ENCODE data around the gene VDR.

Gene VDR

DNA sequence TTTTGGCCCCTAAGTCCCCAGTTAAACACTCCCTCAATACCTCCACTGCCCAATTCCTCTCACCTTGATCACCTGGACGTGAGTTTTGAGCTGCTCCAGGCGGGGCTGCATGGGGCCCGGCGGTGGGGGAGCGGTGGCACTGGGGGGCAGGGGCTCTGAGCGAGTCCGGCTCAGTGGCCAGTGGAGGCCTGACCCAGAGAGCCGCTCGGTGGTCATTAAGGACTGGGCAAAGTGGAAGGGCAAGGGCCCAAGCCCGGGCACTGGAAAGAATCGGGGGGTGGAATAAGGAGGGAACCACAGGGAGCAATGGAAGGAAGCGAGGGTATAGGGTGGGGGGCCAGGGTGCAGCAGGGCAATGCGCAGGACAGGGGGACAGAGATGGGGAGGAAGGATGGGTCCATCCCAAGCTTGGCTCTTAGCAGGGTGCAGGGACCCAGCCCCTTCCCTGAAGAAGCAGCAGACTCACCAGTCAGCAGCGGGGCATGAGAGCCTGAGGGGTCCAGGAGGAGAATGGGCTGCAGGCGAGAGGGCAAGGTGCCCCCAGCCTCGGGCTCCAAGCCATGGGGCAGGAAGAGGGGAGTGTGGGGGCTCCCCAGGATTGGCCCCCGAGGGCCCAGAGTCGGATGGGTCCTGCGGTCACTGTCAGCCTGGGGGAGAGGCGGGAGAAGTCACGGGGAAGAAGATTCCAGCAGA lies 109.5 kb downstream of the VDR start:
- no peaks in the 10 kb centered on the region for H3K4me1 ChIP-seq (ENCODE audit: insufficient read depth, low read length)
- H3K27me3 ChIP-seq (ENCODE audit: insufficient read depth, low read length, poor library complexity): no peaks in the 10 kb centered on the region
- TF ChIP-seq, protein P1, sequence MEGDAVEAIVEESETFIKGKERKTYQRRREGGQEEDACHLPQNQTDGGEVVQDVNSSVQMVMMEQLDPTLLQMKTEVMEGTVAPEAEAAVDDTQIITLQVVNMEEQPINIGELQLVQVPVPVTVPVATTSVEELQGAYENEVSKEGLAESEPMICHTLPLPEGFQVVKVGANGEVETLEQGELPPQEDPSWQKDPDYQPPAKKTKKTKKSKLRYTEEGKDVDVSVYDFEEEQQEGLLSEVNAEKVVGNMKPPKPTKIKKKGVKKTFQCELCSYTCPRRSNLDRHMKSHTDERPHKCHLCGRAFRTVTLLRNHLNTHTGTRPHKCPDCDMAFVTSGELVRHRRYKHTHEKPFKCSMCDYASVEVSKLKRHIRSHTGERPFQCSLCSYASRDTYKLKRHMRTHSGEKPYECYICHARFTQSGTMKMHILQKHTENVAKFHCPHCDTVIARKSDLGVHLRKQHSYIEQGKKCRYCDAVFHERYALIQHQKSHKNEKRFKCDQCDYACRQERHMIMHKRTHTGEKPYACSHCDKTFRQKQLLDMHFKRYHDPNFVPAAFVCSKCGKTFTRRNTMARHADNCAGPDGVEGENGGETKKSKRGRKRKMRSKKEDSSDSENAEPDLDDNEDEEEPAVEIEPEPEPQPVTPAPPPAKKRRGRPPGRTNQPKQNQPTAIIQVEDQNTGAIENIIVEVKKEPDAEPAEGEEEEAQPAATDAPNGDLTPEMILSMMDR (IDR thresholded peaks at IDR 0.05; ENCODE audit: borderline replicate concordance, extremely low read depth, low read length, poor library complexity, severe bottlenecking): no peak
- TF ChIP-seq EZH2 (IDR thresholded peaks at IDR 0.05; ENCODE audit: borderline replicate concordance, low read depth, low read length, severe bottlenecking): no peak
- ATAC-seq (ENCODE audit: insufficient read depth, low read depth) (no peak), DNase-seq (no peak)
- H3K4me2 ChIP-seq (ENCODE audit: insufficient read depth, low read length): no peak overlapping the region
- no peaks in the 10 kb centered on the region for H4K20me1 ChIP-seq (ENCODE audit: insufficient read depth, low read length)
- H3K36me3 ChIP-seq (ENCODE audit: insufficient read depth, low read length): no peaks in the 10 kb centered on the region
- no peaks in the 10 kb centered on the region for H3K79me2 ChIP-seq (ENCODE audit: insufficient read depth, low read length)
- H3K9ac ChIP-seq (ENCODE audit: low read depth, low read length): no peak overlapping the region
- H3K4me3 ChIP-seq (ENCODE audit: low read depth in 1 of 2, low read length in 2 of 2): no peak overlapping the region
- H3K9me3 ChIP-seq (ENCODE audit: insufficient read depth, low read length, severe bottlenecking): no peaks in the 10 kb centered on the region
- no peak overlapping the region for H2AFZ ChIP-seq (ENCODE audit: low read depth, low read length)
- no peak overlapping the region for H3K27ac ChIP-seq (ENCODE audit: low read length)

DNA sequence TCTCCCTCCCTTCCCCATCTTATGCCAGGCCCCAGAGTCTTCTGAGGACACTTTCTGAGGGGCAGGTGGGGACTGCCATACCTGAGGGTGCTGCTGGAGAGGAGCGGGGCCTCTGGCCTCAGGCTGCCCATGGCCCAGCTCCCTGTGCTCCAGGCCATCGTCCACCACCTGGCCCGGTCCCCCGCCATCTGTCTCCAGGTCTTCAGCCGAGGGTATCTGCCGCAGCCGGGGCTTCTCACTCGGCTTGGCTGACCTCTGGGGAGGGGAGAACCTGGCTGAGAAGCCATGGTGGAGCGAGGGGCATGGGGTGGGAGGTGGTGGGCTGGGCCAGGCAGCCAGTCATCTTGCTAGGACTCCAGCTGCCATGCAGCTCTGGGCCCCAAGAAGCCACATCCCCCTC lies 110.1 kb downstream of the VDR start:
- Histone ChIP-seq H3K4me2 (ENCODE audit: insufficient read depth, low read length) (no peak overlapping the region), H4K20me1 (ENCODE audit: insufficient read depth, low read length) (no peaks in the 10 kb centered on the region), H3K4me3 (ENCODE audit: low read depth in 1 of 2, low read length in 2 of 2) (no peak overlapping the region), H3K4me1 (ENCODE audit: insufficient read depth, low read length) (no peaks in the 10 kb centered on the region), H3K79me2 (ENCODE audit: insufficient read depth, low read length) (no peaks in the 10 kb centered on the region), H3K36me3 (ENCODE audit: insufficient read depth, low read length) (no peaks in the 10 kb centered on the region), H3K9me3 (ENCODE audit: insufficient read depth, low read length, severe bottlenecking) (no peaks in the 10 kb centered on the region), H2AFZ (ENCODE audit: low read depth, low read length) (no peak overlapping the region), H3K27me3 (ENCODE audit: insufficient read depth, low read length, poor library complexity) (no peaks in the 10 kb centered on the region), H3K9ac (ENCODE audit: low read depth, low read length) (no peak overlapping the region), H3K27ac (ENCODE audit: low read length) (no peak overlapping the region)
- no peak for ATAC-seq (ENCODE audit: insufficient read depth, low read depth)
- no peak for DNase-seq
- TF ChIP-seq, protein P1 (IDR thresholded peaks at IDR 0.05; ENCODE audit: borderline replicate concordance, extremely low read depth, low read length, poor library complexity, severe bottlenecking): no peak
- TF ChIP-seq EZH2 (IDR thresholded peaks at IDR 0.05; ENCODE audit: borderline replicate concordance, low read depth, low read length, severe bottlenecking): no peak

DNA sequence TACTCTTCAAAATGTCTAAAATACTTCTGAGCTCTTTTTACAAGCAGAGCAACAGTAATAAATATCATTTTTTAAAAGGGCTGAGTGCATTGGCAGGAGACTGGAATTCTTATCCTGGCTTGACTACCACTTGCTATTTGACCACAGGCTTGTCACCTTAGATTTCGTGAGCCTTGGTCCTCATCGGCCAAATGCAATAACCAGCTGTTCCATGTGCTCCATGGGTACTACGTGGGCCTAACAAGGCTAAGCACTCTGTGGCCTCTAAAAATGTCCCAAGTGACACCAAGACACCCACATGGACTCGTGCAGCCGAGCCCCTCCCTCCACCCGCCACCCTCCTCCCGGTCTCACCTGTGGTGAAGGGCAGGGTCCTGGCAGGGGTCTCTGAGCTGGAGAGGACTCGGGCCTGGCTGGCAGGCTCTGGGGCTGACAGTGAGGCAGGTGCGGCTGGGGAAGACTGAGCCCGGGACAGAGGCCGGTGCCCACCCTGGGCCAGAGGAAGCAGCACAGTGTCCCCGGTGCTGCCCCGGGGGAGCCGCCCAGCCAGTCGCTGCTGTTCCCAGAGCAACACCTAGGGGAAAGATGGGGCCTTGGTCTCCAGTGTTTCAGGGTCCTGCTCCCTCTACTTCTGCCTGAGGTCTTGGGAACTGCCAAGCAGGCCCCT lies 111.6 kb downstream of the VDR start:
- DNase-seq (no peak), ATAC-seq (ENCODE audit: insufficient read depth, low read depth) (no peak)
- H3K27ac ChIP-seq (ENCODE audit: low read length): no peak overlapping the region
- no peak overlapping the region for H3K4me3 ChIP-seq (ENCODE audit: low read depth in 1 of 2, low read length in 2 of 2)
- H3K9ac ChIP-seq (ENCODE audit: low read depth, low read length): no peak overlapping the region
- no peak overlapping the region for H2AFZ ChIP-seq (ENCODE audit: low read depth, low read length)
- H4K20me1 ChIP-seq (ENCODE audit: insufficient read depth, low read length): no peaks in the 10 kb centered on the region
- TF ChIP-seq, protein P1 (IDR thresholded peaks at IDR 0.05; ENCODE audit: borderline replicate concordance, extremely low read depth, low read length, poor library complexity, severe bottlenecking): no peak
- no peak for TF ChIP-seq EZH2 (IDR thresholded peaks at IDR 0.05; ENCODE audit: borderline replicate concordance, low read depth, low read length, severe bottlenecking)
- no peaks in the 10 kb centered on the region for H3K9me3 ChIP-seq (ENCODE audit: insufficient read depth, low read length, severe bottlenecking)
- H3K27me3 ChIP-seq (ENCODE audit: insufficient read depth, low read length, poor library complexity): no peaks in the 10 kb centered on the region
- no peak overlapping the region for H3K4me2 ChIP-seq (ENCODE audit: insufficient read depth, low read length)
- no peaks in the 10 kb centered on the region for H3K79me2 ChIP-seq (ENCODE audit: insufficient read depth, low read length)
- 0 out of 2 replicates have a peak, but pooled peaks cover 3% of the 10 kb centered on the region for H3K36me3 ChIP-seq (ENCODE audit: insufficient read depth, low read length)
- H3K4me1 ChIP-seq (ENCODE audit: insufficient read depth, low read length): no peaks in the 10 kb centered on the region

Measured in DND-41 (cell line).